B cell (primary cell): ENCODE measurements around the gene FAM114A1.

Source experiments
- EZH2 ChIP-seq: IDR thresholded peaks from 2 replicates; pipeline ENCODE4 v1.6.1; 2012; ENCODE audit warnings: borderline replicate concordance, low read depth, mild to moderate bottlenecking, moderate library complexity, low read length; ENCODE audit not compliant: insufficient read depth, poor library complexity, severe bottlenecking
- TF ChIP-seq, protein P1 (sequence below): fragments of 200-600 bp; IDR thresholded peaks from one replicate; pipeline ENCODE4 v1.8.0; 2022; ENCODE audit warnings: antibody characterized with exemption, mild to moderate bottlenecking

- TF ChIP-seq, protein P1, sequence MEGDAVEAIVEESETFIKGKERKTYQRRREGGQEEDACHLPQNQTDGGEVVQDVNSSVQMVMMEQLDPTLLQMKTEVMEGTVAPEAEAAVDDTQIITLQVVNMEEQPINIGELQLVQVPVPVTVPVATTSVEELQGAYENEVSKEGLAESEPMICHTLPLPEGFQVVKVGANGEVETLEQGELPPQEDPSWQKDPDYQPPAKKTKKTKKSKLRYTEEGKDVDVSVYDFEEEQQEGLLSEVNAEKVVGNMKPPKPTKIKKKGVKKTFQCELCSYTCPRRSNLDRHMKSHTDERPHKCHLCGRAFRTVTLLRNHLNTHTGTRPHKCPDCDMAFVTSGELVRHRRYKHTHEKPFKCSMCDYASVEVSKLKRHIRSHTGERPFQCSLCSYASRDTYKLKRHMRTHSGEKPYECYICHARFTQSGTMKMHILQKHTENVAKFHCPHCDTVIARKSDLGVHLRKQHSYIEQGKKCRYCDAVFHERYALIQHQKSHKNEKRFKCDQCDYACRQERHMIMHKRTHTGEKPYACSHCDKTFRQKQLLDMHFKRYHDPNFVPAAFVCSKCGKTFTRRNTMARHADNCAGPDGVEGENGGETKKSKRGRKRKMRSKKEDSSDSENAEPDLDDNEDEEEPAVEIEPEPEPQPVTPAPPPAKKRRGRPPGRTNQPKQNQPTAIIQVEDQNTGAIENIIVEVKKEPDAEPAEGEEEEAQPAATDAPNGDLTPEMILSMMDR = no peak
- TF ChIP-seq EZH2 = no peak
Observed at GRCh38 chr4:38896940-38897339, 29.3 kb downstream of the FAM114A1 start.
